GM12878 (cell line): ENCODE data around the gene CLDN14. TPM values are rescaled to one million over a fixed set of nuclear protein-coding genes. Genes with fewer than 3 reads are reported as not detected.

ENCODE experiments used
- BACH1 ChIP-seq: fragments of 450-650 bp; IDR thresholded peaks from 2 replicates; pipeline ENCODE4 v1.6.1; 2017; ENCODE audit warnings: mild to moderate bottlenecking, borderline replicate concordance
- JUND ChIP-seq: IDR thresholded peaks from 2 replicates; pipeline ENCODE4 v1.6.1; 2012; ENCODE audit warnings: low read depth, mild to moderate bottlenecking, low read length, improper control_type of control experiment, moderate library complexity
- RAD21 ChIP-seq: IDR thresholded peaks from 2 replicates; pipeline ENCODE4 v1.6.1; 2011; ENCODE audit warnings: mild to moderate bottlenecking, low read depth, low read length, moderate library complexity; ENCODE audit not compliant: insufficient read depth
- RAD51 ChIP-seq: fragments of 450-650 bp; IDR thresholded peaks from 2 replicates; pipeline ENCODE4 v1.6.1; 2016; ENCODE audit warnings: moderate library complexity, mild to moderate bottlenecking, inconsistent platforms
- polyA plus RNA-seq, 11 experiments: library from polyadenylated mRNA; depleted of rRNA in 4 of 11; unstranded in 6 of 11; stranded (reverse) in 5 of 11; fragments of >200 nt; fragmentation: Nextera tagmentation in 4 of 11; fragmentation: Illumina TruSeq in 1 of 11; extraction: Ambion mirVana in 4 of 11; extraction: Trizol in 1 of 11; gene quantifications; 1 replicate in 1 of 11; 2 replicates in 10 of 11; pipeline versions ENCODE4 v1.2.1 to v1.2.3, GENCODE V29; 2011 to 2016; ENCODE audit warnings: inconsistent platforms in 2 of 11, missing spikeins in 2 of 11, low read depth in 1 of 11
- total RNA-seq, 4 experiments: library from RNA; depleted of rRNA in 3 of 4; stranded (reverse); fragments of >200 nt in 3 of 4; fragmentation: Illumina TruSeq in 1 of 4; extraction: Trizol in 1 of 4; gene quantifications; 2 replicates each; pipeline versions ENCODE4 v1.2.1 to v1.2.3, GENCODE V29; 2013 to 2021
- TF ChIP-seq, protein P1 (sequence below): IDR thresholded peaks from 2 replicates; pipeline ENCODE4 v1.6.1; 2011; ENCODE audit warnings: mild to moderate bottlenecking, low read depth, low read length, moderate library complexity; ENCODE audit not compliant: insufficient replicate concordance
- TF ChIP-seq, protein P2 (sequence below): fragments of 150-350 bp; IDR thresholded peaks from 2 replicates; pipeline ENCODE4 v1.6.1; 2014; ENCODE audit warnings: mild to moderate bottlenecking, low read depth, low read length
- TF ChIP-seq, protein P3 (sequence below): IDR thresholded peaks from 2 replicates; pipeline ENCODE4 v1.6.1; 2012; ENCODE audit warnings: low read length, inconsistent platforms

CLDN14 gene
- total and polyA plus RNA-seq, 10 of the 15 experiments (the other 5 are each of a cell fraction or from before 2014, with no cell fraction given) = 0.90 to 19.4 (median 6.6) TPM

DNA sequence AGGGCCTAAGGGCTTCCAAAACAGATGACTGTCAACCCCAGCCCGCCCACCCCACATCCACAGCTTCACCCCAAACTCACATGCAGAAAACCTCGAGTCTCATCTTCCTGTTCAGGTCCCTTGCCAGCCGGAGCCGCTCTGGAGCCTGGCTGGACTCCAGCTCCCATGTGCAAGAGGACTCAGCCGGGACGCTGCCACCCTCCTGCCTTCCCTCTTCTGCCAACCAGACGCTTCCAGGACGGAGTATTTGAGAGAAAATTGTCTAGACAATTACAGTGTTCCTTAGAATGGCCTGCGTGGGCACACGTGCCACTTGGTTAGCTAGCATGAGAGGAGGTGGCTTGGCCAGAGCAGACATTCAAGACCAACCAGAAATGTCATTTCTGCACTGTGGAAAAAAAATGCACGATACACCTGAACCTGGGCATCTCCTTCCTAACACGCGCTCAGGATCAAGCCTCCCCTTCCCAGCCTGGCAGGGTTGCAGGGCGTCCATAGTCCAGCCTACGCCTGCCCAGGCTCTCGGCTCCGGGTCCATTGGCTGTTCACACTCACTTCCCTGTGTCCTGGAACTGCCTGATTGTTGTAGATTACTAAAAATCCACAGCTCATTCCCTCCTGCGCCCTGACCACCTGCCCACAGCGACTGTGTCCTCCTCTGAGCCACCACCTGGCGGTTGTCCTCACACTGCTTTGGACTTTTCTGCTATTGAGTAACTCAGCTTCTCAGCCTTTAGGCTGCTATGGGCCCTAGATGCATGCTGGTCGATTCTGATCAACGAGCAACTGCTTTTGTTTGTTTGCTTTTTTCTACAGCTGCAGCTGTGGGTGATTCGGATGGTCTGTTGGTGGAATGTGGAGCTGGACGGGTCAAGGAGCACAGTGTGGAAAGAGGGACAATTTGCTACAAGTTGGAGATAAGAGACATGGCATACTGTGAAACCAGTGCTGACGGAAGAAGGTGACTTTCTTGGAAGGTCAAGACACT, at the start of gene CLDN14 (continued):
- TF ChIP-seq RAD21 (no peak), RAD51 (no peak), BACH1 (no peak), JUND (no peak)
- TF ChIP-seq, protein P1, sequence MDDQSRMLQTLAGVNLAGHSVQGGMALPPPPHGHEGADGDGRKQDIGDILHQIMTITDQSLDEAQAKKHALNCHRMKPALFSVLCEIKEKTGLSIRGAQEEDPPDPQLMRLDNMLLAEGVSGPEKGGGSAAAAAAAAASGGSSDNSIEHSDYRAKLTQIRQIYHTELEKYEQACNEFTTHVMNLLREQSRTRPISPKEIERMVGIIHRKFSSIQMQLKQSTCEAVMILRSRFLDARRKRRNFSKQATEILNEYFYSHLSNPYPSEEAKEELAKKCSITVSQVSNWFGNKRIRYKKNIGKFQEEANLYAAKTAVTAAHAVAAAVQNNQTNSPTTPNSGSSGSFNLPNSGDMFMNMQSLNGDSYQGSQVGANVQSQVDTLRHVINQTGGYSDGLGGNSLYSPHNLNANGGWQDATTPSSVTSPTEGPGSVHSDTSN = no peak
- TF ChIP-seq, protein P2, sequence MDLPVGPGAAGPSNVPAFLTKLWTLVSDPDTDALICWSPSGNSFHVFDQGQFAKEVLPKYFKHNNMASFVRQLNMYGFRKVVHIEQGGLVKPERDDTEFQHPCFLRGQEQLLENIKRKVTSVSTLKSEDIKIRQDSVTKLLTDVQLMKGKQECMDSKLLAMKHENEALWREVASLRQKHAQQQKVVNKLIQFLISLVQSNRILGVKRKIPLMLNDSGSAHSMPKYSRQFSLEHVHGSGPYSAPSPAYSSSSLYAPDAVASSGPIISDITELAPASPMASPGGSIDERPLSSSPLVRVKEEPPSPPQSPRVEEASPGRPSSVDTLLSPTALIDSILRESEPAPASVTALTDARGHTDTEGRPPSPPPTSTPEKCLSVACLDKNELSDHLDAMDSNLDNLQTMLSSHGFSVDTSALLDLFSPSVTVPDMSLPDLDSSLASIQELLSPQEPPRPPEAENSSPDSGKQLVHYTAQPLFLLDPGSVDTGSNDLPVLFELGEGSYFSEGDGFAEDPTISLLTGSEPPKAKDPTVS = no peak
- TF ChIP-seq, protein P3, sequence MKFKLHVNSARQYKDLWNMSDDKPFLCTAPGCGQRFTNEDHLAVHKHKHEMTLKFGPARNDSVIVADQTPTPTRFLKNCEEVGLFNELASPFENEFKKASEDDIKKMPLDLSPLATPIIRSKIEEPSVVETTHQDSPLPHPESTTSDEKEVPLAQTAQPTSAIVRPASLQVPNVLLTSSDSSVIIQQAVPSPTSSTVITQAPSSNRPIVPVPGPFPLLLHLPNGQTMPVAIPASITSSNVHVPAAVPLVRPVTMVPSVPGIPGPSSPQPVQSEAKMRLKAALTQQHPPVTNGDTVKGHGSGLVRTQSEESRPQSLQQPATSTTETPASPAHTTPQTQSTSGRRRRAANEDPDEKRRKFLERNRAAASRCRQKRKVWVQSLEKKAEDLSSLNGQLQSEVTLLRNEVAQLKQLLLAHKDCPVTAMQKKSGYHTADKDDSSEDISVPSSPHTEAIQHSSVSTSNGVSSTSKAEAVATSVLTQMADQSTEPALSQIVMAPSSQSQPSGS = no peak
